Keratinocyte (primary cell): ENCODE results near the gene C22orf39. TPM values are rescaled to one million over a fixed set of nuclear protein-coding genes. Genes with fewer than 3 reads are reported as not detected.

Experiments used
- DNase-seq: peaks from one replicate; pipeline ENCODE4 v3.0.0-alpha.2; 2011; ENCODE audit warnings: low read depth, missing footprints, low spot score
- FAIRE-seq: peaks from 2 replicates; lab custom pipeline; 2011; peaks lifted over from hg19 to GRCh38; lab: Jason Lieb, UNC
- H2AFZ ChIP-seq: 2 replicates; pipeline ENCODE4 v1.6.0; 2012; ENCODE audit warnings: low read length, control low read depth, inconsistent platforms; ENCODE audit not compliant: control insufficient read depth
- H3K27ac ChIP-seq: 2 replicates; pipeline ENCODE4 v1.5.1; 2011; ENCODE audit warnings: low read length; ENCODE audit not compliant: control insufficient read depth, insufficient read depth
- H3K27me3 ChIP-seq: 3 replicates; pipeline ENCODE4 v1.6.0; 2011; ENCODE audit warnings: low read length; ENCODE audit not compliant: control insufficient read depth, insufficient read depth; ENCODE audit errors: extremely low read depth
- H3K36me3 ChIP-seq, 2 experiments: 2 replicates in 1 of 2; 3 replicates in 1 of 2; pipeline ENCODE4 v1.5.1; 2011; ENCODE audit warnings: low read length in 2 of 2, mild to moderate bottlenecking in 1 of 2; ENCODE audit not compliant: control insufficient read depth in 2 of 2, insufficient read depth in 2 of 2; ENCODE audit errors: extremely low read depth in 1 of 2
- H3K4me1 ChIP-seq: 3 replicates; pipeline ENCODE4 v1.5.1; 2011; ENCODE audit warnings: low read length; ENCODE audit not compliant: control insufficient read depth, insufficient read depth; ENCODE audit errors: extremely low read depth
- H3K4me2 ChIP-seq: 3 replicates; pipeline ENCODE4 v1.6.0; 2011; ENCODE audit warnings: low read depth, low read length; ENCODE audit not compliant: control insufficient read depth, insufficient read depth; ENCODE audit errors: extremely low read depth
- H3K4me3 ChIP-seq, 3 experiments: fragments of 200-600 bp in 1 of 3; sonication (generic) in 1 of 3; 2 replicates in 2 of 3; 3 replicates in 1 of 3; pipeline ENCODE4 v1.5.1; 2011 to 2016; ENCODE audit warnings: low read length in 3 of 3, mild to moderate bottlenecking in 3 of 3, control low read depth in 2 of 3, inconsistent platforms in 1 of 3, low read depth in 1 of 3, mixed read lengths in 1 of 3, mixed run types in 1 of 3, moderate library complexity in 1 of 3; ENCODE audit not compliant: control insufficient read depth in 2 of 3, insufficient read depth in 2 of 3; ENCODE audit errors: extremely low read depth in 1 of 3
- H3K79me2 ChIP-seq: 2 replicates; pipeline ENCODE4 v1.6.0; 2012; ENCODE audit warnings: low read length; ENCODE audit not compliant: control insufficient read depth, insufficient read depth
- H3K9ac ChIP-seq: 3 replicates; pipeline ENCODE4 v1.6.0; 2011; ENCODE audit warnings: low read length; ENCODE audit not compliant: control insufficient read depth, insufficient read depth; ENCODE audit errors: extremely low read depth
- H3K9me1 ChIP-seq: 3 replicates; pipeline ENCODE4 v1.6.0; 2011; ENCODE audit warnings: low read length; ENCODE audit not compliant: control insufficient read depth, insufficient read depth; ENCODE audit errors: extremely low read depth
- H3K9me3 ChIP-seq: 2 replicates; pipeline ENCODE4 v1.5.1; 2012; ENCODE audit warnings: low read depth, low read length; ENCODE audit not compliant: control insufficient read depth
- H4K20me1 ChIP-seq: 3 replicates; pipeline ENCODE4 v1.6.0; 2011; ENCODE audit warnings: low read length; ENCODE audit not compliant: control insufficient read depth, insufficient read depth; ENCODE audit errors: extremely low read depth
- EZH2 ChIP-seq: IDR thresholded peaks from one replicate; pipeline ENCODE4 v1.6.1; 2012; ENCODE audit warnings: inconsistent platforms, mild to moderate bottlenecking, low read length, moderate library complexity
- dilution Hi-C: fragments of 300-500 bp; cut with MboI; formaldehyde crosslinking; loops from one replicate; pipeline ENCODE4 v1.7.0; 2020; ENCODE audit warnings: low sequenced_read_pairs; ENCODE audit not compliant: extremely low pct_ligation_motif_present
- polyA minus RNA-seq, 3 experiments: library from RNA; depleted of rRNA, polyadenylated mRNA; stranded (reverse); fragments of >200 nt; gene quantifications; 1 replicate in 1 of 3; 2 replicates in 1 of 3; 3 replicates in 1 of 3; pipeline ENCODE4 v1.2.3, GENCODE V29; 2011
- polyA plus RNA-seq, 5 experiments: library from polyadenylated mRNA; depleted of rRNA in 3 of 5; stranded (reverse) in 3 of 5; stranded (forward) in 1 of 5; unstranded in 1 of 5; fragments of >200 nt; gene quantifications; 1 replicate in 1 of 5; 2 replicates in 3 of 5; 3 replicates in 1 of 5; pipeline versions ENCODE4 v1.2.1 to v1.2.3, GENCODE V29; 2011 to 2012; ENCODE audit warnings: missing spikeins in 2 of 5, low read depth in 1 of 5, low replicate concordance in 1 of 5
- TF ChIP-seq, protein P1 (sequence below), 3 experiments: IDR thresholded peaks in 1 of 3; conservative IDR thresholded peaks in 1 of 3; optimal IDR thresholded peaks in 1 of 3; 2 replicates in 2 of 3; 3 replicates in 1 of 3; pipeline versions ENCODE3 to v1.5.1; 2011; ENCODE audit warnings: low read length in 3 of 3, mild to moderate bottlenecking in 3 of 3, moderate library complexity in 2 of 3, control low read depth in 1 of 3, inconsistent platforms in 1 of 3; ENCODE audit not compliant: insufficient read depth in 2 of 3; ENCODE audit errors: extremely low read depth in 1 of 3

Gene C22orf39, protein sequence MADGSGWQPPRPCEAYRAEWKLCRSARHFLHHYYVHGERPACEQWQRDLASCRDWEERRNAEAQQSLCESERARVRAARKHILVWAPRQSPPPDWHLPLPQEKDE
- polyA plus RNA-seq (9.1 to 13.8 TPM (median 12.3 TPM) in 3 replicates), polyA minus RNA-seq (11.9 to 21.6 TPM (median 17.3 TPM) in 3 replicates)
- polyA plus RNA-seq (2011; ENCODE audit: low read depth), result 9.9 TPM
- polyA plus RNA-seq (2011; cell fraction: cytosol; rRNA removed), result 11.2 and 12.8 TPM in 2 replicates
- 7.6 and 8.0 TPM in 2 replicates for polyA plus RNA-seq (2011; cell fraction: nucleus; rRNA removed)
- 11.6 and 13.7 TPM in 2 replicates for polyA plus RNA-seq (2012; ENCODE audit: low replicate concordance)
- 12.9 TPM for polyA minus RNA-seq (2011; cell fraction: cytosol; rRNA and poly(A)+ RNA removed)
- 2.1 and 5.8 TPM in 2 replicates for polyA minus RNA-seq (2011; cell fraction: nucleus; rRNA and poly(A)+ RNA removed)

DNA sequence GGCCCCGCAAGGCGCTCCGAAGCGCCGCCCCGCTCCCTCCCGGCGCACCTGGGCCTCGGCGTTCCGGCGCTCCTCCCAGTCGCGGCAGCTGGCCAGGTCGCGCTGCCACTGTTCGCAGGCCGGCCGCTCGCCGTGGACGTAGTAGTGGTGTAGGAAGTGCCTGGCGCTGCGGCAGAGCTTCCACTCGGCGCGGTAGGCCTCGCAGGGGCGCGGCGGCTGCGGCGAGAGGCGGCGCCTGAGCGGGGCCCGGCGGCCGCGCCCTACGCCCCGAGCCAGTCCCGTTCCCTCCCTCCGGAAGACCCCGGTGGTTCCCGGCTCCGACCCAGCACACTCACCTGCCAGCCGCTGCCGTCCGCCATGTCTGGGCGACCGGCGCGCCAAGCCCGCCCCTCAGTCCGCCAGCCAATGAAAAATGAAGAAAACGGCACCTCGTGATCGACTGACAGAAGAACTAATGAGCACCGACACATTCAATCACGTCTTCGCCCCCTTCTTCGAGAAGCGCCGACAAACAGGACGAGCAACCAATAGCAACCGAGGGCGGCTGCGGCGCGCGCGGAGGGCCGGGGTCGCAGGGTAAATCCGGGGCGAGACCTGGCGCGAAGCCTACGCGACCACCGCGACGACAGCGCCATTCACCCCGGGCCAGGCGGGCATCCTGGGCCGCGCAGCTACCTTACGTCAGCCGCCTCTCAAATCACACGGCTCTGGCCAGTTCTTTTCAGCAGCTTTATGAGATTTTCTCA, at the start of gene C22orf39:
Gene C22orf39 (minus strand): TSS at position 382 of the 746 bp plus-strand sequence. CDS start 23 bp downstream, at position 359.
- Histone ChIP-seq H4K20me1 (no peaks in the 10 kb centered on the region), H3K4me2 (peak within 1 kb of the TSS; percentile 95), H2AFZ (peak within 1 kb of the TSS; percentile 75), H3K9me1 (no peaks in the 10 kb centered on the region), H3K9ac (peak within 1 kb of the TSS; percentile 75), H3K27me3 (no peaks in the 10 kb centered on the region), H3K9me3 (no peaks in the 10 kb centered on the region), H3K79me2 (peaks cover 37% of the 10 kb centered on the region), H3K4me1 (peaks cover 6% of the 10 kb centered on the region), H3K36me3 (peaks cover 9 to 21% of the 10 kb centered on the region in 2 experiments), H3K4me3 (peak within 1 kb of the TSS; percentile 69 to 76 (median 70)), H3K27ac (peak within 1 kb of the TSS; percentile 79)
- dilution Hi-C loops, result no loop called here
- FAIRE-seq (no peak), DNase-seq (peak; percentile 56)
- no peak for TF ChIP-seq EZH2
- TF ChIP-seq, protein P1, sequence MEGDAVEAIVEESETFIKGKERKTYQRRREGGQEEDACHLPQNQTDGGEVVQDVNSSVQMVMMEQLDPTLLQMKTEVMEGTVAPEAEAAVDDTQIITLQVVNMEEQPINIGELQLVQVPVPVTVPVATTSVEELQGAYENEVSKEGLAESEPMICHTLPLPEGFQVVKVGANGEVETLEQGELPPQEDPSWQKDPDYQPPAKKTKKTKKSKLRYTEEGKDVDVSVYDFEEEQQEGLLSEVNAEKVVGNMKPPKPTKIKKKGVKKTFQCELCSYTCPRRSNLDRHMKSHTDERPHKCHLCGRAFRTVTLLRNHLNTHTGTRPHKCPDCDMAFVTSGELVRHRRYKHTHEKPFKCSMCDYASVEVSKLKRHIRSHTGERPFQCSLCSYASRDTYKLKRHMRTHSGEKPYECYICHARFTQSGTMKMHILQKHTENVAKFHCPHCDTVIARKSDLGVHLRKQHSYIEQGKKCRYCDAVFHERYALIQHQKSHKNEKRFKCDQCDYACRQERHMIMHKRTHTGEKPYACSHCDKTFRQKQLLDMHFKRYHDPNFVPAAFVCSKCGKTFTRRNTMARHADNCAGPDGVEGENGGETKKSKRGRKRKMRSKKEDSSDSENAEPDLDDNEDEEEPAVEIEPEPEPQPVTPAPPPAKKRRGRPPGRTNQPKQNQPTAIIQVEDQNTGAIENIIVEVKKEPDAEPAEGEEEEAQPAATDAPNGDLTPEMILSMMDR (optimal IDR thresholded peaks at IDR 0.05 in 1 of 3, IDR thresholded peaks at IDR 0.05 in 1 of 3, conservative IDR thresholded peaks at IDR 0.05 in 1 of 3; ENCODE audit: extremely low read depth in 1 of 3, insufficient read depth in 2 of 3, low read length in 3 of 3), result no peak

DNA sequence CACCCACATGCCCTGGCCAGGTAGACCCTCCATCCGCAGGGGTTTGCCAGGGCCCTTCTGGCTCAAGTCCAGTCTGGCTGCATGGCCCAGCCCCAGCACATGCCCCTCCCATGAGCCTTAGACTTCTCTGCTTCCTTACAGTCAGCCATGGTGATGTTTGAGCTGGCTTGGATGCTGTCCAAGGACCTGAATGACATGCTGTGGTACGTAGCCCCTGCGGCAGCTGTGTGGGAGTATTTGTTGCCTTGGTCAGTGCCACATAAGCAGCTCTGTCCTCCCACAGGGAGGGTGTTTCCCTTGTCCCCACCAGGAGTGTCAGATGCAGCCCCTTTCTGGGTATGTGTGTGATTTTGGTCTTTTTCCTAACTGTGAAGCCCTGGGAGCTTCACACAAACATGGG, 49.7 kb upstream of the C22orf39 start:
- no peak overlapping the region for H3K9ac ChIP-seq
- H2AFZ ChIP-seq, result no peak overlapping the region
- H3K4me2 ChIP-seq, result no peak overlapping the region
- no peaks in the 10 kb centered on the region for H3K27me3 ChIP-seq
- H3K79me2 ChIP-seq, result no peaks in the 10 kb centered on the region
- H3K36me3 ChIP-seq, result peaks cover 0 to 2% of the 10 kb centered on the region in 2 experiments
- dilution Hi-C loops, result no loop called here
- H3K4me3 ChIP-seq, result no peak overlapping the region
- TF ChIP-seq, protein P1 (optimal IDR thresholded peaks at IDR 0.05 in 1 of 3, IDR thresholded peaks at IDR 0.05 in 1 of 3, conservative IDR thresholded peaks at IDR 0.05 in 1 of 3; ENCODE audit: extremely low read depth in 1 of 3, insufficient read depth in 2 of 3, low read length in 3 of 3), result no peak
- no peak for TF ChIP-seq EZH2
- no peak overlapping the region for H3K27ac ChIP-seq
- H3K9me3 ChIP-seq, result no peaks in the 10 kb centered on the region
- H3K4me1 ChIP-seq, result no peaks in the 10 kb centered on the region
- H3K9me1 ChIP-seq, result no peaks in the 10 kb centered on the region
- DNase-seq (no peak), FAIRE-seq (no peak)
- H4K20me1 ChIP-seq, result no peaks in the 10 kb centered on the region
